Measurements from ENCODE around the gene LRRC2. TPM values are rescaled to one million over a fixed set of nuclear protein-coding genes. Genes with fewer than 3 reads are reported as not detected.

Gene LRRC2
- total and polyA plus RNA-seq, 2 experiments from 2014 or later: 0.60 to 4.4 TPM

- peaks cover 2% of the 10 kb centered on the region for H3K4me1 ChIP-seq (ENCODE audit: insufficient read depth)
- H3K79me2 ChIP-seq: no peaks in the 10 kb centered on the region
- H3K9me3 ChIP-seq (ENCODE audit: low read depth): no peaks in the 10 kb centered on the region
- H3K4me3 ChIP-seq: no peak overlapping the region
- H2AFZ ChIP-seq: no peak overlapping the region
- H3K36me3 ChIP-seq (replicated peaks; ENCODE audit: insufficient read depth, low read depth): no peaks in the 10 kb centered on the region
- no peaks in the 10 kb centered on the region for H4K20me1 ChIP-seq (ENCODE audit: insufficient read depth, poor library complexity, severe bottlenecking)
- no peak for TF ChIP-seq CTCF (IDR thresholded peaks at IDR 0.05; ENCODE audit: poor library complexity)
- no peak for TF ChIP-seq EZH2 (IDR thresholded peaks at IDR 0.05; ENCODE audit: borderline replicate concordance)
- no peak for TF ChIP-seq EZH2phosphoT487 (IDR thresholded peaks at IDR 0.05; ENCODE audit: low read depth, severe bottlenecking, unreplicated experiment)
- WGBS (ENCODE audit: low lambda C conversion rate, missing lambda C conversion rate): 87% methylated on average over 5 of the region's 5 CpGs
- no peaks in the 10 kb centered on the region for H3K27me3 ChIP-seq
- H3K27ac ChIP-seq: no peak overlapping the region
- no peak overlapping the region for H3K4me2 ChIP-seq
- H3K9me2 ChIP-seq (replicated peaks; ENCODE audit: insufficient read depth): no peaks in the 10 kb centered on the region
- no peak for DNase-seq (ENCODE audit: low spot score)
Measured at GRCh38 chr3:46479696-46480095, 86.4 kb downstream of the LRRC2 start.

DNA sequence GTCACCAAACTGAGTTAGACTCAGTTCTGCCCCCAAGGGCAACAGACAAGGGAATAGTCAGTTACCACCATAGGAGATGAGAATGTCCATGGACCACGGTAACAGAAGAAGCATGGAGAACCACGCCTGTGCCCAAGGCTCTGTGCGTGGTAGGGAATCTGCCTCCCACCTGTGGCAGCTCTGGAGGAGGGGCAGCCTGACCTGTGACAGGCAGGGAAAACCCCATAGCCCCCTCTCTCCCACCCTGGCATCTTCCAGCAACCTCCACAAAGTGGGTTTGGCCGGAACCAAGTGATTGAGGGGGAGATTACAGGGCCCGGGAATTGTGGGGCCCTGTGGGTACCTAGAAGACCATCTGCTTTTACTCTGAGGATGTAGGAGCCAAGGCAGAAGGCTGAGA lies 87.1 kb downstream of the LRRC2 start:
- H3K9me2 ChIP-seq (replicated peaks; ENCODE audit: insufficient read depth): no peaks in the 10 kb centered on the region
- no peak overlapping the region for H3K4me3 ChIP-seq
- no peak overlapping the region for H2AFZ ChIP-seq
- no peaks in the 10 kb centered on the region for H3K9me3 ChIP-seq (ENCODE audit: low read depth)
- WGBS (ENCODE audit: low lambda C conversion rate, missing lambda C conversion rate): 92% methylated on average over 5 of the region's 5 CpGs
- no peaks in the 10 kb centered on the region for H3K36me3 ChIP-seq (replicated peaks; ENCODE audit: insufficient read depth, low read depth)
- H3K4me1 ChIP-seq (ENCODE audit: insufficient read depth): no peaks in the 10 kb centered on the region
- H3K79me2 ChIP-seq: no peaks in the 10 kb centered on the region
- H4K20me1 ChIP-seq (ENCODE audit: insufficient read depth, poor library complexity, severe bottlenecking): no peaks in the 10 kb centered on the region
- H3K4me2 ChIP-seq: no peak overlapping the region
- H3K27me3 ChIP-seq: no peaks in the 10 kb centered on the region
- no peak for DNase-seq (ENCODE audit: low spot score)
- no peak overlapping the region for H3K27ac ChIP-seq
- TF ChIP-seq EZH2phosphoT487 (IDR thresholded peaks at IDR 0.05; ENCODE audit: low read depth, severe bottlenecking, unreplicated experiment) (no peak), CTCF (IDR thresholded peaks at IDR 0.05; ENCODE audit: poor library complexity) (no peak), EZH2 (IDR thresholded peaks at IDR 0.05; ENCODE audit: borderline replicate concordance) (no peak)

DNA sequence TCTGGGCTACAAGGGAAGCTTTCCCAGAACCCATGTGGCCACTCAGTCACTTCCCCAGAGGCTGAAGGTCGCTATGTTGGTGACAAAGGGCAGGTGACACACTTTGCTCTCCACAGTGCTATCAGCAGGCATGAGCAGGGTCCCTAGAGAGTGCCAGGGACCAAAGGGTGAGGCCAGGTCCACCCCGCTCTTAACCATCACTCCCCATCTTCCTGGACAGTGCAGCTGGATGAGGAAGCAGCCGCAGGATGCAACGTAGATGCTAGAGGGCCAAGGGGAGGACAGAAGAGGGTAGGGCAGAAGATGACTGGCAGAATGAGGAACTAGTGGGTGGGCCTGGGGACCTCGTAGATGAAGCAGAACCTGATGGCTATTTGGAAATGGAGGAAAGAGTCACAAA lies 87.8 kb downstream of the LRRC2 start:
- no peaks in the 10 kb centered on the region for H3K4me1 ChIP-seq (ENCODE audit: insufficient read depth)
- H3K4me2 ChIP-seq: no peak overlapping the region
- no peaks in the 10 kb centered on the region for H3K9me3 ChIP-seq (ENCODE audit: low read depth)
- H3K9me2 ChIP-seq (replicated peaks; ENCODE audit: insufficient read depth): no peaks in the 10 kb centered on the region
- H3K4me3 ChIP-seq: no peak overlapping the region
- H3K36me3 ChIP-seq (replicated peaks; ENCODE audit: insufficient read depth, low read depth): no peaks in the 10 kb centered on the region
- H2AFZ ChIP-seq: no peak overlapping the region
- DNase-seq (ENCODE audit: low spot score): no peak
- no peaks in the 10 kb centered on the region for H3K27me3 ChIP-seq
- WGBS (ENCODE audit: low lambda C conversion rate, missing lambda C conversion rate): 97% methylated on average over 5 of the region's 5 CpGs
- no peaks in the 10 kb centered on the region for H3K79me2 ChIP-seq
- TF ChIP-seq CTCF (IDR thresholded peaks at IDR 0.05; ENCODE audit: poor library complexity): no peak
- no peak for TF ChIP-seq EZH2phosphoT487 (IDR thresholded peaks at IDR 0.05; ENCODE audit: low read depth, severe bottlenecking, unreplicated experiment)
- TF ChIP-seq EZH2 (IDR thresholded peaks at IDR 0.05; ENCODE audit: borderline replicate concordance): no peak
- H4K20me1 ChIP-seq (ENCODE audit: insufficient read depth, poor library complexity, severe bottlenecking): no peaks in the 10 kb centered on the region
- no peak overlapping the region for H3K27ac ChIP-seq

DNA sequence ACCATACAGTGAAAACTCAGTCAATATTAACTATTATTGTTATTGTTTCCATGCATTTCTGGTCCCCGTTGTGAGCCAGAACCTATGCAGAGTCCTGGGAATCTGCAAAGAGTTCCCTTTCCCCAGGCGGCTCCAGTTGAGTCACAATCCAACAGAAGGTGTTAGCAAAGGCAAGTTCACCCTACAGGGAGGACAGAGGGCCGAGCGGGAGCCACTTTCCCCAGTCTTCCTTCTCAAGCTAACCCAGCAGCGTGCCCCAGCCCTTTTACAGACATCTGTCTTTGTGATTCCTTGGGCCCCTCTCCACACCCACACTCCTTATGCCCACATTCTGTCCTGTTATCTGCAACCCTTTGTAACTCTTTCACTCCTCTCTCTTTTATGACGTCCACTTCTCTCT lies 88.3 kb downstream of the LRRC2 start:
- 83% methylated on average over 6 of the region's 6 CpGs for WGBS (ENCODE audit: low lambda C conversion rate, missing lambda C conversion rate)
- no peaks in the 10 kb centered on the region for H3K36me3 ChIP-seq (replicated peaks; ENCODE audit: insufficient read depth, low read depth)
- no peak overlapping the region for H3K4me3 ChIP-seq
- no peak overlapping the region for H3K27ac ChIP-seq
- no peaks in the 10 kb centered on the region for H3K9me2 ChIP-seq (replicated peaks; ENCODE audit: insufficient read depth)
- H3K79me2 ChIP-seq: no peaks in the 10 kb centered on the region
- H3K4me1 ChIP-seq (ENCODE audit: insufficient read depth): no peaks in the 10 kb centered on the region
- H3K4me2 ChIP-seq: no peak overlapping the region
- DNase-seq (ENCODE audit: low spot score): no peak
- H4K20me1 ChIP-seq (ENCODE audit: insufficient read depth, poor library complexity, severe bottlenecking): no peaks in the 10 kb centered on the region
- TF ChIP-seq EZH2phosphoT487 (IDR thresholded peaks at IDR 0.05; ENCODE audit: low read depth, severe bottlenecking, unreplicated experiment) (no peak), CTCF (IDR thresholded peaks at IDR 0.05; ENCODE audit: poor library complexity) (no peak), EZH2 (IDR thresholded peaks at IDR 0.05; ENCODE audit: borderline replicate concordance) (no peak)
- no peaks in the 10 kb centered on the region for H3K27me3 ChIP-seq
- H3K9me3 ChIP-seq (ENCODE audit: low read depth): no peaks in the 10 kb centered on the region
- H2AFZ ChIP-seq: no peak overlapping the region
